K562 (cell line): ENCODE results near the gene FILIP1L. TPM values are rescaled to one million over a fixed set of nuclear protein-coding genes. Genes with fewer than 3 reads are reported as not detected.

ENCODE experiments used
- ATAC-seq: fragments of 200-7000 bp; cut with Tn5 transposase; 3 replicates; pipeline ENCODE4 v1.9.1; 2020; ENCODE audit warnings: moderate library complexity
- BruUV-seq: library from RNA; stranded (reverse); fragments of 400-500 nt; replicated peaks from 2 replicates; lab custom pipeline; 2021; lab: Mats Ljungman, UMichigan
- CTCF ChIA-PET: fragments of 300-600 bp; formaldehyde crosslinking; extraction: SDS; loops from one replicate; lab custom pipeline; 2021; ENCODE audit warnings: low intra/inter-chr PET ratio; lab: Yijun Ruan, JAX
- POLR2A ChIA-PET: fragments of 300-600, 350-650 bp; sonication (Branson Sonifier 250); formaldehyde crosslinking; extraction: SDS; loops from one replicate; lab custom pipeline; 2021; ENCODE audit warnings: antibody characterized with exemption, inconsistent platforms; lab: Yijun Ruan, JAX
- DNase-seq, 4 experiments: peaks; one replicate each; pipeline versions ENCODE4 v3.0.0 to v3.0.0-alpha.2; 2011 to 2018; ENCODE audit warnings: low spot score in 3 of 4, mixed read lengths in 3 of 4; ENCODE audit errors: extremely low read depth in 1 of 4
- FAIRE-seq: peaks from 2 replicates; lab custom pipeline; 2011; peaks lifted over from hg19 to GRCh38; lab: Jason Lieb, UNC
- H2AFZ ChIP-seq: 2 replicates; pipeline ENCODE4 v1.6.0; 2011; ENCODE audit warnings: low read depth, low read length, control low read depth, inconsistent platforms
- H3K27ac ChIP-seq: fragments of 200-600 bp; 3 replicates; pipeline ENCODE4 v1.8.0; 2011; ENCODE audit warnings: low read depth, mild to moderate bottlenecking, control low read depth, inconsistent platforms, low read length, moderate library complexity, mixed read lengths; ENCODE audit errors: extremely low read depth
- H3K27me3 ChIP-seq, 2 experiments: fragments of 300-600 bp in 1 of 2; 2 replicates in 1 of 2; 3 replicates in 1 of 2; pipeline versions ENCODE4 v1.6.0 to v1.8.0; 2011; ENCODE audit warnings: inconsistent platforms in 2 of 2, low read length in 2 of 2, mild to moderate bottlenecking in 1 of 2, mixed read lengths in 1 of 2, moderate library complexity in 1 of 2; ENCODE audit not compliant: control insufficient read depth in 2 of 2, insufficient read depth in 2 of 2
- H3K36me3 ChIP-seq: fragments of 300-600 bp; 3 replicates; pipeline ENCODE4 v1.8.0; 2011; ENCODE audit warnings: mild to moderate bottlenecking, low read length, inconsistent platforms; ENCODE audit not compliant: control insufficient read depth, insufficient read depth
- H3K4me1 ChIP-seq, 2 experiments: fragments of 200-600 bp in 1 of 2; replicated peaks in 1 of 2; 2 replicates in 1 of 2; 3 replicates in 1 of 2; pipeline versions ENCODE4 v1.5.1 to v1.8.0; 2011; ENCODE audit warnings: inconsistent platforms in 2 of 2, low read length in 2 of 2, mild to moderate bottlenecking in 1 of 2, mixed read lengths in 1 of 2, moderate library complexity in 1 of 2; ENCODE audit not compliant: control insufficient read depth in 2 of 2, insufficient read depth in 2 of 2
- H3K4me2 ChIP-seq: 2 replicates; pipeline ENCODE4 v1.6.1; 2011; ENCODE audit warnings: low read length, control low read depth, inconsistent platforms, mixed read lengths; ENCODE audit not compliant: insufficient read depth
- H3K4me3 ChIP-seq: fragments of 200-600 bp; sonication (generic), shearing (Covaris generic); 2 replicates; pipeline ENCODE4 v1.5.1; 2016; ENCODE audit warnings: control low read depth, inconsistent platforms
- H3K79me2 ChIP-seq: fragments of 200-600 bp; 3 replicates; pipeline ENCODE4 v1.8.0; 2011; ENCODE audit warnings: low read length, inconsistent platforms; ENCODE audit not compliant: control insufficient read depth, insufficient read depth
- H3K9ac ChIP-seq, 2 experiments: 2 replicates each; pipeline versions ENCODE4 v1.6.0 to v1.6.1; 2011; ENCODE audit warnings: low read depth in 2 of 2, low read length in 2 of 2, control low read depth in 1 of 2, inconsistent platforms in 1 of 2, mild to moderate bottlenecking in 1 of 2, mixed read lengths in 1 of 2; ENCODE audit not compliant: insufficient read depth in 1 of 2
- H3K9me1 ChIP-seq: one replicate; pipeline ENCODE4 v1.6.0; 2011; ENCODE audit warnings: inconsistent platforms, mild to moderate bottlenecking, low read length, moderate library complexity; ENCODE audit not compliant: control insufficient read depth, insufficient read depth
- H3K9me3 ChIP-seq: replicated peaks from 2 replicates; pipeline ENCODE4 v1.5.1; 2011; ENCODE audit warnings: low read depth, low read length, inconsistent platforms; ENCODE audit not compliant: control insufficient read depth, insufficient read depth
- H4K20me1 ChIP-seq: replicated peaks from 2 replicates; pipeline ENCODE4 v1.6.1; 2011; ENCODE audit warnings: low read length, inconsistent platforms, mixed read lengths; ENCODE audit not compliant: control insufficient read depth, insufficient read depth
- ATF1 ChIP-seq, 2 experiments: fragments of 450-650 bp in 1 of 2; IDR thresholded peaks; 2 replicates each; pipeline ENCODE4 v1.6.1; 2016; ENCODE audit warnings: missing compliant biosample characterization in 1 of 2, missing genetic modification characterization in 1 of 2
- ZBTB40 ChIP-seq, 2 experiments: fragments of 450-650 bp in 1 of 2; sonication (generic) in 1 of 2; formaldehyde crosslinking in 1 of 2; IDR thresholded peaks; 2 replicates each; pipeline versions ENCODE4 v1.7.1 to v1.9.0; 2016 to 2022; ENCODE audit warnings: inconsistent platforms in 1 of 2, mild to moderate bottlenecking in 1 of 2, missing genetic modification reagents in 1 of 2
- in situ Hi-C: fragments of 300-500 bp; cut with MboI; formaldehyde crosslinking; loops from 4 replicates; pipeline ENCODE4 v1.15.0; 2018; ENCODE audit warnings: inconsistent platforms, mixed read lengths
- intact Hi-C: fragments of 100-400 bp; cut with micrococcal nuclease; formaldehyde crosslinking; loops from 2 replicates; pipeline ENCODE4 v1.14.2; 2022
- polyA plus RNA-seq, 8 experiments: library from polyadenylated mRNA; depleted of rRNA in 4 of 8; stranded (reverse) in 5 of 8; unstranded in 3 of 8; fragments of >200 nt; fragmentation: Nextera tagmentation in 2 of 8; fragmentation: Illumina TruSeq in 1 of 8; extraction: Ambion mirVana in 2 of 8; extraction: Trizol in 1 of 8; gene quantifications; 2 replicates each; pipeline versions ENCODE4 v1.2.1 to v1.2.3, GENCODE V29; 2011 to 2014; ENCODE audit warnings: inconsistent platforms in 1 of 8, missing spikeins in 1 of 8
- total RNA-seq, 7 experiments: library from RNA; depleted of rRNA in 6 of 7; stranded (reverse); fragments of >200 nt in 6 of 7; fragmentation: Illumina TruSeq in 2 of 7; extraction: Trizol in 2 of 7; gene quantifications; 2 replicates each; pipeline versions ENCODE4 v1.2.1 to v1.2.3, GENCODE V29; 2011 to 2021; ENCODE audit warnings: low replicate concordance in 1 of 7

Gene FILIP1L
- total and polyA plus RNA-seq, 9 of the 15 experiments (the other 6 are each of a cell fraction or from before 2014, with no cell fraction given): 0.50 to 2.1 (median 1.1) TPM

- Histone ChIP-seq H3K4me2 (no peak overlapping the region), H3K4me1 (peaks cover 0 to 14% of the 10 kb centered on the region in 2 experiments; a peak in 2 of 5 replicates), H3K9ac (no peak overlapping the region), H4K20me1 (0 out of 2 replicates have a peak, but pooled peaks cover 8% of the 10 kb centered on the region), H3K36me3 (no peaks in the 10 kb centered on the region), H3K79me2 (peaks cover 8% of the 10 kb centered on the region; the same call in 2 of the 3 replicates), H3K27ac (no peak overlapping the region), H2AFZ (no peak overlapping the region), H3K4me3 (no peak overlapping the region), H3K27me3 (no peaks in the 10 kb centered on the region), H3K9me3 (no peaks in the 10 kb centered on the region), H3K9me1 (peaks cover 3% of the 10 kb centered on the region)
- FAIRE-seq (no peak), DNase-seq (no peak), ATAC-seq (no peak)
- ChIA-PET CTCF (no interaction called here), POLR2A (interaction anchor here (0.9 to 1.7 kb wide), 2 partner anchors 9 to 11 kb away, joined by 3 to 7 read pairs; no protein-coding TSS in a partner anchor)
- TF ChIP-seq ATF1 (CRISPR knock-in tag; IDR thresholded peaks at IDR 0.05): no peak
- no peak for TF ChIP-seq ATF1 (tag; IDR thresholded peaks at IDR 0.05)
- TF ChIP-seq ZBTB40 (IDR thresholded peaks at IDR 0.05): peak; percentile 88
- peak; percentile 47; the same call in 1 of the 2 replicates for TF ChIP-seq ZBTB40 (CRISPR knock-in tag; IDR thresholded peaks at IDR 0.05)
- in situ Hi-C loops (no loop called here), intact Hi-C loops (no loop called here)
- BruUV-seq: no TSS peak
These were observed 162.6 kb downstream of the FILIP1L start for GRCh38 chr3:99951701-99952100.
